ENCODE measurements around the gene CARNS1.
"Not testable (repeated sequence)": the region's sequence is repeated elsewhere in the genome, so short reads cannot be mapped to it uniquely, and the experiment has no call there.

The CARNS1 gene

DNA sequence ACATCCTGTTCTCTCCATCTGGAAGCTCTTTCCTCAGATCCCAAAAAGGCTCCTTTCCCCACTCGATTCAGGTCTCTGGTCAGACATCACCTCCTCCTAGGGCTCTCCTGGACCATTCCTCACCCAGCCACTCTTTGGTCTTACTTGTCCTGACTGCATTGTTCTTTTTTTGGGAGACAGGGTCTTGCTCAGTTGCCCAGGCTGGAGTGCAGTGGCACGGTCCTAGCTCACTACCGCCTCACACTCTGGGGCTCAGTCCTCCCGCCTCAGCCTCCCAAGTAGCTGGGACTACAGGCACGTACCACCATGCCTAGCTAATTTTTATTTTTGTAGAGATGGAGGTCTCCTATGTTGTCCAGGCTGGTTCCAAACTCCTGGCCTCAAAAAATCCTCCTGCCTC is 30.0 kb downstream of the CARNS1 start:
- no peak for DNase-seq

DNA sequence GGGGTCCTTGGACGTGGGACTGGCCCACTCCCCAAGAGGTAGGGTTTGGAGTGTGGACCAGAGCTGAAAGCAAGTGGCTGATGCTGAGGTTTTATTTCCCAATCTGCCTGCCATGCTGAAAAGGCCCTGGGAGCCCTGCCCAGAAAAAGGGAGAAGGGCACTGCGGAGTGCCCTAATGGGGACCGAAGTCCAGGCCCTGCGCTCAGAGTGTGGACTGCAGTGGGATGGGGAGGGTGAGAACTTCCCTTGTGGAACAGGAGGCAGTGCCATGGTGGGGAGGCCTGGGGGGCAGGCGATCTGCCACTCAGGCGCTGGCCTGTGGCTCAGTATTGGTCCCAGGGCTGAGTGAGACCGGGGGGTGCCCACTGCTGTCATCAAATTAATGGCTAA is 32.7 kb downstream of the CARNS1 start:
- no peak for DNase-seq

GRCh38 chr11:67449116-67449844 is 33.8 kb downstream of the CARNS1 start:
- DNase-seq: no peak

GRCh38 chr11:67450796-67451657 is 35.5 kb downstream of the CARNS1 start:
- DNase-seq: no peak

DNA sequence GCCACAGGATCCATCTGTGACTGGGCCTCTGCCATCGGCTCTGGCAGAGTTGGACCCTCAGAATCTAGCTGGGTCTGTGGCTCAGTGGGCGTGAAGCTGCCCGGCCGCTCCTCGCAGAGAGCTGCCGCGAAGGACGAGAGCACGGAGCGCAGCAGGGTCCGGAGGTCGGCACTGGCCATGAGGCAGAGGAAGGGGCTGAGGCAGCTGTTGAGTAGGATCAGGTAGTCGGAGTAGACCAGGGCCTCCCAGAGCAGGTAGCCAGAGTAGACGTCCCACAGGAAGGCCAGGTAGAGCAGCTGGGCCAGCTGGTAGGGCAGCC is 36.1 kb downstream of the CARNS1 start:
- DNase-seq: no peak

- DNase-seq: no peak
These were observed 36.9 kb downstream of the CARNS1 start, which contains the start of gene GPR152 for GRCh38 chr11:67452141-67452952. GPR152 (minus strand) TSS chr11:67452729; CDS start chr11:67452724, 5 bp downstream.

DNA sequence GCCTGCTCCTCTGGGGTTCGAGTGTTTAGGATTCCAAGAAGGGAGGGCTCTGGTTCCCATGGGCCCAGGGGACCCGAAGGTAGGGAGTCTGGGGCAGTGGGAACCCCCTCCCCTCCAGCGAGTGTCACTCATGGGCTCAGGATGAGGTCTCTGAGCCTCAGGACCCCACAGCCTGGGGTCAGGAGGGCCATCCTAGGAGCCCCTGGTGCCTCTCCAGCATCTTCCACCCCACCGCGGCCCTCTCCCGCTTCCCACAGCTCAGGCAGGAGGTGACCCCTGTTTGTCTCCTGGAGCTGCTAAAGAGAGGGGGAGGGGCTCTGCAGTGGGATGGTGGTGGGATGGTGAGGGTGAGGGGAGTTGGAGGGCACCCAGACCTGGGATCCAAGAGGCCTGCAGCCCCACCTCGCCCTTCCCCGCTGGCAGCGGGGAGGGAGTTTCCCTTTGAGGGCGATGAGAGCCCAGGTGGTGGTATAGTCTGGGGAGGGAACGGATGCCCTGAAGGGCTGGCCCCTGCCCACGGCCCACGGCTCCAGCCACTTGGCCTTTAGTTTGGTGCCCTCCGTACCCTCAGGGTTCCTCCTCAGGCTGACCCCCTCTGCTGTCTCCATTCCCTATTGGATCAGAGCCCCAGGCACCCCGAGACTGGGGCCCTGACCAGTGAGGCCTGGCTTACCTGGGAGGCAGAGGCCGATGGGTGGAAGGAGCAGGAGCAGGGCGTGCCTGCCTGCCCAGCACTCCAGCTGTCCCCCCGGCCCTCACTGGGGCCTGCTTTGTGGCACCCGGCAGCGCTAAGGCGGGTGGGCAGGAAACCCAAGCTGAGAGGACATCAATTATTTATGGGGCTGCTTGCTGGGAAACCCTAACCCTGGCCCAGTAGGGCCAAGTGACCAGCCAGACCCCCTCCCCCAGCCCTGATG is 38.6 kb downstream of the CARNS1 start:
- DNase-seq: no peak

GRCh38 chr11:67455054-67455453 is 39.6 kb downstream of the CARNS1 start, which contains the start of gene CABP4:
CABP4 (plus strand) TSS chr11:67455354; CDS start chr11:67455424, 70 bp downstream.
- DNase-seq: no peak

DNA sequence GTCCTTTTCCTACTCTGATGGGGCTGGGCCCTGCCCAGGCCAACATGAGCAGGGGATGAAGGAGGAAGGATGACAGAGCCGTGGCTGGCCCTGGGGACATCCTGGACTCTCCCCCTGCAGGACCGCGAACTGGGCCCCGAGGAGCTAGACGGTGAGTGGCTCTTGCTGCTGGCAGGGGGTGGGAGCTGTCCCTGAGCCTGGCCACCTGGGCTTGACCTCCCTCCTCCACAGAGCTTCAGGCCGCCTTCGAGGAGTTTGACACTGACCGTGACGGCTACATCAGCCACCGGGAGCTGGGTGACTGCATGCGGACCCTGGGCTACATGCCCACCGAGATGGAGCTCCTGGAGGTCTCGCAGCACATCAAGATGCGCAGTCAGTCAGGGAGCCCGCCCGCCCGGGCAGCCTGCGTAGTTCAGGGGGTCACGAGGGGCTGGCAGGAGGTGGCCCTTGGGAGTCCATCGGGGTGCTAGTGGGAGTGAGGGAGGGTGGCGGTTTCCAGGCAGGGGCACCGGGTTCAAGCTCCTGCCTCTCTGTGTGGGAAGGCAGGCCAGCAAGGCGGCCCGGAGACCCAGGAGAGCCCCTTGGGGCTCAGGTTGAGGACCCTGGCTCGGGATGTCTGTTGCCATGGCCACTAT is 40.7 kb downstream of the CARNS1 start:
- DNase-seq: no peak

GRCh38 chr11:67457453-67457852 is 42.0 kb downstream of the CARNS1 start:
- no peak for DNase-seq

GRCh38 chr11:67458266-67458665 is 42.8 kb downstream of the CARNS1 start:
- DNase-seq: no peak

DNA sequence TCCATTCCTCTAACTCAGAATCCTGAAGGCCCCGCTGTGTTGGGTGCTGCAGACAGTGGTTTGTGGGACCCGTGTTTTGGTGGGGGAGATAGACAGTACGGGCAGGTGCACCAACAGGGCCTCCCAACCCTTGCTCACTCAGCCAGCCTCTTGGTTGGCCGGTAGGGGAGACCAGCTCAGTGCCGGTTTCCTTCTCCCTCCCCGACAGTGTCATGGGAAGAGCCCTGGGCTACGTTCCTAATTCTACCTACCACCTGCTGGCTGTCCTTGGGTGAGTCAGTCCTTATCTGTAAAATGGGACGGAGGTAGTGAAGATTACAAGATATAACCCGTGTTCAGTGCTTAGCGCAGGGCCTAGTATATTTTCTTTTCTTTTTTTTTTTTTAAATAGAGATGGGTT is 47.7 kb downstream of the CARNS1 start:
- DNase-seq: no peak

DNA sequence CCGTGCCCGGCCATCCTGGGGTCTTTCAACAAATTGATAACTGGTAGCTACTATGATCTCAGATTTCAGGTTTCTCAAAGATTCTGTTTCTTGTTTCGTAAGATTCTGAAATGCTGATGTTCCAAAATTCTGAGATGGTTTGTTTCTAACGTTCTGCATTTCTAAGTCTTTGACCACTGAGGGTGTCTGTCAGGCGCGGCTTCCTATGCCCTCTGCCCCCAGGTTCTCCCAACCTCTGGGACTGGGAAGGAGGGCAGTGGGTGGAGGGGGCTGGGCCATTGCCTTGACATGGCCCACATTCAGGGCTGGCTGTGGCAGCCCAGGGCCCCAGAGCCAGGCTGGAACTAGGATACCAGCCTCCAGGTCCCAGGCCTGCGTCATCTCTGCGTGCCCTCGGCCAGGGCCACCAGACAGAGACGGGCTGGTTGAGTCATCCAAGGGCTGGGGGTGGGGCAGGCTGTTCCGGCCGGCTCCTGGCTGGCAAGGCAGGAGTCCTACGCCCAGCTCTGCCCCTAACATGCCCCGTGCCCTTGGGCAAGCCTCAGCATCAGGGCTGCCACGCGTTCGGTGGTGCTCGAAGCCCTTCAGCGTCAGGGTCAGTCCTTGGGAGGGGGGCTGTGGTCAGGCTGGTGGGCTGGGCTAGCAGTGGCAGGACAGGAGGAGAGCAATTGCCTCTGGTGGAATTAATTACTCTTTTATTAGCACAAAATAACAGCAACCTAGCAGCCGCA is 48.4 kb downstream of the CARNS1 start:
- DNase-seq: no peak

DNA sequence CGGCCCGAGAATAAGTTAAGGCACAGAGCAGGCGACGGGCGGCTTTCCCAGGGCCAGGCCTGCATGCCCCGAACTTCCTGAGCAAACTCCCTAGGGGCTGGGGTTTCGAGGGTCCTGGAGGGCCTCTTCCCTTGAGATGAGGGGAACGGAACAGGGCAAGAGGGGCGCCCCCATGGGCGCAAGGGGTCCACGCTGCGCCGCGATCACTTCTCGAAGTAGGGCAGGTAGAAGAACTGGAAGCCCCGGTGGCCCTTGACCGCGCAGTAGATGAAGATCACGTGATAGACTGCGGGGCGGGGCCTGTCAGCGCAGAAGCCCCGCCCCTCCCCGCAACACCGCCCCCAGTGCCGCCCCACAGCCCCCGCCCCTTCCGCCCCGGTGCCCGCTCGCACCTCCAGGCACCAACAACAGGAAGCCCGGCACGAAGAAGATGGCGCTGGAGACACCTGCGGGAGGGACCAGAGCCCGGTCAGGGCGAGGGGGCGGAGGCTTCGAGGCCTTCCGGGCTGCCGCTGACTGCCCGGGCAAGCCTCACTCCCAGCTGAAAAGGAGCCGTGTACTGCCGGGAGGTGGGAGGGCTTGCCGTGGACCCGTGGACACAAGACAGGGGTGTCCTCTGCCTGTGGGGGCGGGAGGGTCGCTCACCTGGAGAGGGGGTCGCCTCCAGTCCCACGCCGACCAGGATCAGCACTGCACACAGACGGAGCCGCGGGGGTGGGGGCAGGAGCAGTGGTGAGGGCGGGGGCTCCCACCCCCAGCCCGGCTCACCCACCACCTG is 49.1 kb downstream of the CARNS1 start:
- peak; percentile 85 to 86 for DNase-seq

DNA sequence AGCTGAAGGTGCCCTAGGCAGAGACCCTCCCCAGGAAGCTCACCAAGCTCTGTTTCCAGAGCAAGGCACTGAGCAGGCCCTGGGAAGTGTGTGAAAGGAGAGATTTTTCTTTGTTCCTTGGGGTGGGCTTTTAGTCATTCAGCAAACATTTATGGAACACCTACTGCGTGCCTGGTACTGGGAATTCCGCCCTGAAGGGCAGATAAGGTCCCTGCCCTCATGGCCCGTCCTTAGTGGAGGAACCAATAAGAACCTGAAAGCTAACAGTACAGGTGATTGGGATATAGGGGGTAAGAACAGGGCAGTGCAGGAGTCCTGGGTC is 49.7 kb downstream of the CARNS1 start:
- DNase-seq: no peak

GRCh38 chr11:67465530-67465929 is 50.1 kb downstream of the CARNS1 start:
- DNase-seq: not testable (repeated sequence)

- DNase-seq: no peak
These were observed 50.9 kb downstream of the CARNS1 start for GRCh38 chr11:67466367-67466766.

DNA sequence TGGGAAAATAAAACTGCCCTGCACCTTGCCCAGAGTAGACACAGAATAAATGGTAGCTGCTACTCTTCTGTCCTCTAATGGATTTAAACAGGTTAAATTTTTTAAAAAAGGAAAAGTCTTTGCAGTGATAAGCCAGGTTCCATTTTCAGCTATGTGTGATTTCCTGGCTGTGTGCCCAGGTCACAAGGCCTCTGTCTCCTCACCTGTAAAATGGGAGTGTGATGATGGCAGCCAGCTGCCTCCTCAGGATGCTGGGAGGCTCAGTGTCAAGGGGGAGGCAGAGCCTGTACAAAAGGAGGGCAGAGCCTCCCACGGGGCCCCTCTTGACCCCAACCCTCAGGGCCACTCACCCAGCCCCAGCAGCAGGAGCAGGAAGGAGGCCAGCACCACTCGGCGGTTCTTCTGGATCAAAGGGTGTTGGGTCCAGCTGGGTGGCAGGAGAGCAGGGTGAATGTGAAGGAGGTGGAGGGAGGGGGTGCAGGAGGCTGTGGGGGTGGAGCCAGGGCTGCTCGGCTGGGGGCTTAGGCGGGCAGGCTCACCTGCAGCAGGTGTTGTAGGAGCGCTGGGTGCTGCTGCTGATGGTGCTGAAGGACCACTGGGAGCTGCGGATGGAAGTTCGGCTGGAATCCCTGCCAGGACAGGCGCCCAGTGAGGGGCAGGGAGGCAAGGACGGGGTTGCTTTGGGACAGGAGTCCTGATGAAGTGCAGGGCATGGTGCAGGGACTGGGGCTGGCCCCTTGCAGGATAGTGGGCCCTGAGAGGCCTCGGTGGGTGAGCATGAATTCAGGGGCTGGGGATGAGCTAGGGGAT is 51.7 kb downstream of the CARNS1 start:
- DNase-seq: no peak

DNA sequence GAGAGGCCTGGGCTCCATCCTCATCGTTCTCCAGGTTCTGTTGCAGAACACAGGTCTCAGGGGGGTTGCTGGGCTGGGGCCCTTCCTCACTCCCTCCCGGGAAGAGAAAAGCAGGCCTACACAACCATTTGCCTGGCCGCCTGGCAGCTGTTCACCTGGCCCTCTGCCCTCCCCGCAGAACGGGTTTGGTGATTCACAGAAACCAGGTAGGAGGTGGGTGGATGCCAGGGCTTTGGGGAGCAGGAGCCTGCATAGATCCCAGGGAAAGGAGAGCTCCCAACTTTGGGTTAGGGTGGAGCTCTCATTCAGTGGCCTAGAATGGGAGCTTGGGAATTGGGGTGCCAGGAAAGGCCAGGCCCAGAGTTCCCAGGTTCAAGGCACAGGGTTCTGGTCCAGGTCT is 52.6 kb downstream of the CARNS1 start:
- peak in 1 of 2 experiments; percentile 3 for DNase-seq

DNA sequence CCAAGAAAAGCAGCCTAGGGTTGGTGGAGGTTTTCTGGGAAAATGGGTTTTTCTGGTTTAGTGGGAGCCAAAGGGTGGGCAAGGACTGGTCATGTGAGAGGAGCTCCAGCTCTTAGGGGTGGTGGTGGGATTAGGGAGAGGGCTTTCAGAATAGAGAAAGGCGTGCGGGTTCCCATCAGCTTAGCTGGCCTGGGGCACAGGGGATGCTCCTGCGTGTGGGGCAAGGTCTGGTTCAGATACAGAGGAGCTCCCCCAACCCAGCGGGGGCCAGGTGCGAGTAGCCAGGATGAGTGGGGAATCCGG is 52.9 kb downstream of the CARNS1 start:
- no peak for DNase-seq

All from NCI-H2081 (cell line).